Medulla oblongata (tissue), 1 donor: Measurements from ENCODE around the gene LRPPRC.

Experiments used
- DNase-seq: peaks from one replicate; pipeline ENCODE4 v3.0.0-alpha.2; 2015; ENCODE audit errors: extremely low spot score

The LRPPRC gene

DNA sequence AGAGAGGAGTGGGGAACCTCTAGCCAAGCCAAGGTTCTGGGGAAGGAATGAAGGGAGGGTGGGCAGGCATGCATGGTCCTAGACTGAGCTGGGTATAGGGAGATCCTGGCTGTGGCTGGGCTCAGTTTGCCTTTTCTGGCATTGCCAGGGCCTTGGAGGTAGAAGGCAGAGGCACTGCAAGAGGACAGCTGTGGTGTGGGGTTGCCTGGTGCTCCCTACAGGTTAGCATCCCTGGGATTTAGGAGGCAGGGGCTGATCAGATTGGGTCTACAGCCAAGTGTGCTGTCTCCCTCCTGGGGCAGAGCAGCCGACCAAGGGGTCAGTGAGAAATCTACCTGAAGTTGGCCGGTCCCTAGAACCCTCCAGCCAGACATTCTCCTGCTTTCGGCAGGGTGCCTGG, 141.1 kb downstream of the LRPPRC start:
- no peak for DNase-seq

DNA sequence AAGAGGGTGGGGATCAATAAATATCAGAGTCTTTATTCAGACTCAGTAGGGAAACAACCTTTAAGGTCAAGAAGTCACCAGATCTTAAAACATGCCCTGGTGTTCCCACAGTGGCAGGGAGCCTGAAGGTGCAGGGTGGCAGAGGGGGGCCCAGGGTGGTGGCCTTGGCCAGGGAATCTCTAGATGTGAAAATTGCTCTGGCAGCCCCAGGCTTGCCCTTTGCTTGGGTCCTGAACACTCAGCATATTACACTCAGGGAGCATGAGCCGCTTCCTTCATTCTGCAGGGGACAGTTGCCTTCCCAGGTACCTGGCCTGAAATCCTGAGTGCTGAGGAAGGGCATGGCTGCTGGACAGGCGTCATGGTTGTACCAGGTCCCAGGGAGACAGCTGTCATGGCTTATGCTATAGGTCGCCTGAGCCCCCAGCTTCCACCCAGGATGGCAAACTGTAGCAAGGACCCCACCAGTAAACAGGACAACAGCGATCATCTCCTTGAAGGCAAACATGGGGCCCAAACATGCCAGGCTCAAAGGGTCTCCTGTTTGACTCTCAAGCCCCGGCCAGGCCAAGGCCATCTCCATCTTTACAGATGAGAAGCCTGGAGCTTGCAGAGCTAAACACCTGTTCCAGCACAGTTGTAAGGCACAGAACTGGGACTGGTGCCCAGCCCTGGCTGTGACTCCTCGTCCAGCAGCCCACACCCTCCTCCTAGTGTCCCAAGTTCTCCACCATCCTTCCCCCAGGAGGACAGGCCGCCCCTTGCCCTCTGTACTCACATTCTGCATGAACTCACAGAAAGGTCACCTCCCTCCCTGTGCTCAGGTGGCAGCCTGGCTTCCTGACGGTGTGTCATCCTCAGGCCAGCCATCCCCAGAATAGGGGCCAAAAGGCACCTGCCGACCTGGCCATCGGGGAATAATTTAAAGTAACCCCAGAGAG, 142.4 kb downstream of the LRPPRC start:
- DNase-seq, result no peak

DNA sequence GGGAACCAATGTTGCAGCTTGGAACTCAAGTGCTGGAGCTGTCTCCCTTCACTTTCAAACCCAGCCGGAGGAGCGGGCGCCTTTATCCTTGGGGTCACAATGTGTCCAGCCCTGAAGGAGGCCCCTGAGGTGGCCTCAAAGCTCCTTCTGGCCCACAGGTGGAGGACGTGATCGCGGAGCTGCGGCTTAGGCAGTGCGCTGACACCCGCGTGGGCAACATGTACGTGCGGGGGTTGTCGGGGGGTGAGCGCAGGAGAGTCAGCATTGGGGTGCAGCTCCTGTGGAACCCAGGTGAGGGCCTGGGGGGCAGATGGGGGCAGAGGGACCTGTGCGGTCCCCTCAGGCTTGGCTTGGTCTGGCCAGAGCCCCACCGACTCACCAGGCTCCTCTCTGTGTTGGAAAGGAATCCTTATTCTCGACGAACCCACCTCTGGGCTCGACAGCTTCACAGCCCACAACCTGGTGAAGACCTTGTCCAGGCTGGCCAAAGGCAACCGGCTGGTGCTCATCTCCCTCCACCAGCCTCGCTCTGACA, 143.5 kb downstream of the LRPPRC start:
- no peak for DNase-seq

DNA sequence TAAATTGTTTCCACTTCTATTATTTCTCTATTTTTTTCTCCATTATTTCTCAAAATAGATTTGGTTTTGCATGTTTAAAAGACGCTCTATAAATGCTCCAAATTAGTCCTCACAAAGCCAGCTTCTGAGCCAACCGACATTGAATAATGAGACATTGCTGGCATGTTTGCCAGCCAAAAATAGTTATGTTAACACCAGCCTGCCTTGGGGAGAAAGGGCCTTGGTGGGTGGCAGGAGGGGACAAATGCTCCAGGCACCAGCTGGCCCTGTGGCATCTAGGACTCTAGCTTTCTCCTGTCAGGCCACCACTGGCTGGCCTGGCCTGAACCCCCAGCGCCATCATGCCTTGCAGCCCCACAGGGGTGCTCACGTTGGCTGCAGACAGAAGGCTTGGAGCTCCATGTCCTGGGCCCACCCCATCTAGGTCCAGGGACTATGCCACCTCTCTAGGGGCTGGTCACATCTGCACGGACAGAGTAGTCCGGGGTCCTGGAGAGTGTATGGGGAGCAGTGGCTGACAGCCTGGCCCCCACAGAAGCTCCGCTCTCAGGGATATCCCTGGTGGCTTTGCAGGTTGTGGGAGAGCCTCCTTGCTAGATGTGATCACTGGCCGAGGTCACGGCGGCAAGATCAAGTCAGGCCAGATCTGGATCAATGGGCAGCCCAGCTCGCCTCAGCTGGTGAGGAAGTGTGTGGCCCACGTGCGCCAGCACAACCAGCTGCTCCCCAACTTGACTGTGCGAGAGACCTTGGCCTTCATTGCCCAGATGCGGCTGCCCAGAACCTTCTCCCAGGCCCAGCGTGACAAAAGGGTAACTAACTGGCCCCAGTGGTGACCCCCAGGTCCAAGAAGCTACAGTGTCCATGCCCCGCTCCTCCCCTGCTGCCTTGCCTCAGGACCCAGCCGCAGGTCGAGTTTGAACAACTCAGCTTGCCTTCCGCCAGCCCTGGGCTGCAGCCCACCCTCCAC, 144.5 kb downstream of the LRPPRC start:
- no peak for DNase-seq

DNA sequence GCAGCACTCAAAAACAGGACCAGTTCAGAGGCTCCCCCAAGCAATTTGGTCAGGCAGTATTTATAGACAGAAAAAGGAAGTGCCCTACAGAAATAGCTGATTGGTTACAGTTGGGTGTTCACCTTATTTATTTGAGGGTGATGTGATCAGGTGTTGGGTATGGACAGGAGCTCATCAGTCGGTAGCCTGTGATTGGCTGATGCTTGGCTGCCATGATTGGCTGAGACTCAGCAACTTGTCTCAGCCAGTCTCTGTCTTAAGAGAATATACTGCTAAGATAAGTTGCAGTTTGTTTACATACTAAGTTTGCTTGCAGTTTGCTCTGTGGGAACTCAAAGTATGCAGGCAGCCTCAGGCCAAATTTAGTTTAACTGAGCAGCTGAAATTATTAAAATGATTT, 147.6 kb downstream of the LRPPRC start:
- DNase-seq, result no peak

DNA sequence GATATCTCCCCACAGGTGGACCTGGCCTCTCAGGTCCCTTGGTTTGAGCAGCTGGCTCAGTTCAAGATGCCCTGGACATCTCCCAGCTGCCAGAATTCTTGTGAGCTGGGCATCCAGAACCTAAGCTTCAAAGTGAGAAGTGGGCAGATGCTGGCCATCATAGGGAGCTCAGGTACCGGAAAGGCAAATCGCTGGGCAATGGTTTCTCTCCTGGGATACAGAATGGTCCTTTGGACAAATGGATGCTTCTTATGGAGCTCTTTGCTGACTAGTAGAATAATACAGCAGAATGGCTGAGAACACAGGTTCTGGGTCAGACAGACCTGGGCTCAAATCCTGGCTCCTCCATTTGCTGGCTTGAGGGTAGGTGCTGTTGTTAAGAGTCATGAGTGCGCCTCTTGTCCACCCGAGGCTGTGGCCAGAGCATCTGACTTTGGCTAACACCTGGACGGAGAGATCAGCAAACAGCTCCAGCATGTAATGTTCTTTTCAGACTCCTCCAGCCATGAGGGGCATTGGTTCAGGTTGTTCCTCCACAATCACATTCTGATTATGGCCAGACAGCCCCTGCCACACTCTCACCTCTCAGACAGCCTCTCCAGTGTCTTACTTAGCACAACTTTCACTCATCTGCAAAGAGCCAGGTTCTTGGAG, 149.5 kb downstream of the LRPPRC start:
- no peak for DNase-seq

DNA sequence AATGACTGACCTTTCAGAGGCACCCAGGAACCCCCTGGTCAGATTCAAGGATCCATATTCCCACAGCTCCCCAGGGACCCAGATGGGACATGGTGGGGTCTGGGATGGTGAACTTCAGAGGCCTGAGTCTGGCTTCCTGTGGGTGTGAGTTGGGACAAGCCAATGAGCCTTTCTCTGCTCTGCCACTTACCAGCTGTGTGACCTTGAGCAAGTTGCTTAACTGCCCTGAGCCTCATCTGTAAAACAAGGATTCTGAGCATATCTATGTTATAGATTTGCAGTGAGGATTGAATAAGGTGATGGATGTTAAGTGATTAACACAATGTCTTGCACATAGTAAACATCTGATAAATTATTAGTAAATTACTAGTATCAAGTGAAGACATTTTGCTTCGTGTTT, 150.6 kb downstream of the LRPPRC start:
- DNase-seq, result no peak

DNA sequence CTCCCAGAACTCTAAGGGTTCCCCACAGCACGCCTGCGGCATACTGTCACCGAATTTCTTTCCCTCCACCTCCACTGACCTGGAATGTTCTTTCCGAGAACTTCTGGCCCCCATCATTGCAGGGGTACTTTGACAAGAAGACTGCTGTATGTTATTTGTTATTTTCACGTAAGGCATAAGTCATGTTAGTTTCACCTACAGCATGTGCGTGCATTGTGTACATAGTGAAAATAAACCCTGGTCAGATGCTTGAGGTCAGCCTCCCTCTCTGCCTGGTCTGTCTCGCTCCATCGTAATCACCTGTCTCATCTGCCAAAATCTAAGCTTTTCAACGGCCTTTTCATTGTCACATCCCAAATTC, 152.9 kb downstream of the LRPPRC start:
- DNase-seq, result no peak

DNA sequence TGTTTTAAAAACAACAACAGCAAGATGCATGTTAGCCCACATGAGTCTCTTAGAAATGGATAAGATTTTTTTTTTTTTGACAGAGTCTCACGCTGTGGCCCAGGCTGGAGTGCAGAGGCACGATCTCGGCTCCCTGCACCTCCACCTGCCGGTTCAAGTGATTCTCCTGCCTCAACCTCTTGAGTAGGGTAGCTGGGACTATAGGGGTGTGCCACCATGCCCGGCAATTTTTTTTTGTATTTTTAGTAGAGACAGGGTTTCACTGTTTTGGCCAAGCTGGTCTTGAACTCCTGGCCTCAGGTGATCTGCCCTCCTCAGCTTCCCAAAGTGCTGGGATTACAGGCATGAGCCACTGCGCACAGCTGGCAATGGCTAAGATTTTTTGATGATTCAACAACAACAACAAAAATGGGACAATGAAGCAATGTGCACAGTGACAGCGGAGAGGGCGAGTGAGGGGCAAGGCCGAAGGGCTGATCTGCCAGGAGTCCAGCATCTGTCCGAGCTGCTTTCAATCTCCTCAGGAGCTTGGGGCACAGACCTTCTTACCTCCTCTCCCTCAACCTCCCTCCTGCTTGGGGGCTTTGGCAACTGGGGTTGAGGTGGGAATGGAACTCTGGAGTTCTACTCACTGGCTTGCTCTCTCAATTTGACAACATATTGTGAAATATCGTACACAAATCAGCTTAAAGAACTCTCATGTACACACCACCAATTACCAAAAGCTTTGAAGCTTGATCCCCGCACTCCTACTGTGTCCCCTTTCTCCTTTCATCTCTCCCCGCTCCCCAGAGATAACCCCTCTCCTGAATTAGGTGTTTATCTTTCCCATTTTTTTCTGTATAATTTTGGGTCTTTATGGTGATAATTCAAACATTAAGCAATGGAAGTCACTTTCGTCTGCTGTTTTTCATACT, 153.6 kb downstream of the LRPPRC start:
- DNase-seq, result no peak

DNA sequence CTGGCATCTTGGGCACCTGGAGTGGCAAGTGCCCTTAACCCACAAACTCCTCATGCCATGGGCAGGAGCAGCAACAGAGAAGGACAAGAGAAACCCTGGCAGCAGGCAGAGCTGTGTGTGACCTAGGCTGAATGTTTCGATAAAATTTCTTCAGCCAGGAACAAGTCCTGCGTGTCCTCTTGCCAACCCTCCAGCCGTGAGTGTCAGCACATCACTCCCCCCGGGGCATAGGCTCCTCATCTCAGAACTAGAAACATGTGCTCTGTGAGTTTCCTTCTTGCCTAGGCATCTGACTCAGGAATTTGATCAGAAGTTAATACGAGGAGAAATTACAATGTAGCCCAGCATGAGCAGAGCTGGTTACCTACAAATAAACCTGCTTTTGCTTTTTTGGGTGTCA, 154.8 kb downstream of the LRPPRC start:
- DNase-seq, result no peak

DNA sequence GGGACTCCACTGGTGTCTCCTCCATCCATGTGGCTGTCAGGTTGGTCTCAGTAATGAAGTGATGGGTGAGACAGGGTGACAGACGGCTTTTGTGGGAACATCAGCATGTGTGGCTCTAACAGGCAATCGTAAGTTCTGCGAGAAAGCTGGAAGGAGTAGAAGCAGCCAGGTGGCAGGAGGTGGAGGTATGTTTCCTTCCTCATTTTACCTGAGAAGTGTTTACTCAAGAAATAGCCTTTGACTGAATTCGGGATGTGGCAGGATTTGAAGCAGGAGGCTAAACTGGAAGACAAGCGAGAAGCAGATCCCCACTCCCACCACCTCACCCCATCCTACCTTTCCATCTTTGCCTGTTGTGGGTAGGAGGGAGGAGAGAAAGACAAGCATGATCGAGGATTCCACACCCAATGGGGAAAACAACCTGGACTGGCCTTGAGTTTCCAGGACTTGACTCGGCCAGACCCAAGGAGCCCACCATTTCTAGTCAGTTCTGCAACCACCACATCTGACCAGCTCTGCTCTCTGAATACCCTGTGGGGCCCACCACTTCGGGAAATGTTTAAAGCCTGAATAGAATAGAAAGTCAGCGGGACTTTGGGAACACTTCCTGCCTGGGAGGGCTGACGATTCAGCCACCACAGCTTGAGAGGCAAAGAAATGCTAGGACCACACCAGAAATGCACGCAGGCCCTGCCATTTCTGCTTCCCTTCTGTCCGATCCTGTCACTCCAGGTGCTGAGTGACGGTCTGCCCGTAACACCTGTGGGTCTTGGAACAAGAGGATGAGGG, 155.8 kb downstream of the LRPPRC start:
- DNase-seq, result no peak

DNA sequence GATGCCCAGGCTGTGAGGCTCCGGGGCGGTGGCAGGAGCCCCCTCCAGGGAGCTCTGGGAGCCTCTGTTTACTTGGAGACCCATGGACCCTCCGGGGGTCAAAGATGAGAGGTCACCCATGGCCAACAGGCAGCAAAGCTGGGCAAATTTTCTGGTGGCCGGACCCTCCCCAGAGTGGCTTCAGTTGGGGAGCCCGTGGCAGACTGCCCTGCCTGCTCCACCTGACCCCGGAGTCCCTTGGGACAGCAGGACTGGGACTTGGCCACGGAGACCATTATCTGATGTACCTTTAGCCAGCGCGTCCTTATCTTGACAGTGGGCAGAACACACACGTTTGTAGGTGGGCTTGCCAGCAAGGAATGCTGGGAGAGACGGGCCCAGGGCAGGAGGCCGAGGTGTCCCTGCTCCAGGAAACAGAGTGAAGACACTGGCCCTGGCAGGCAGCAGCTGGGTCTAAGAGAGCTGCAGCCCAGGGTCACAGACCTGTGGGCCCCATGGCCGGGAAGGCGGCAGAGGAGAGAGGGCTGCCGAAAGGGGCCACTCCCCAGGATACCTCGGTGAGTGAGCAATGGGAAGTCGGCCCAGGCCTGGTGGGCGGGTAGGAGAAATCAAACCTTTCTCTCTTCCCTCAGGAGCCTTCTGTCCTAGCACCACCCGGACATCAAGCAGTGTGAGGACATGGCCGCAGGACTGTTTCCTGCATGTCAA, 157.1 kb downstream of the LRPPRC start, which contains the start of the genes ABCG5 and ABCG8:
ABCG5 (minus strand) TSS at position 280 of the 708 bp plus-strand sequence; CDS start at position 120, 160 bp downstream.
ABCG8 (plus strand) TSS at position 412 of the 708 bp plus-strand sequence; CDS start at position 495, 83 bp downstream.
- no peak for DNase-seq

DNA sequence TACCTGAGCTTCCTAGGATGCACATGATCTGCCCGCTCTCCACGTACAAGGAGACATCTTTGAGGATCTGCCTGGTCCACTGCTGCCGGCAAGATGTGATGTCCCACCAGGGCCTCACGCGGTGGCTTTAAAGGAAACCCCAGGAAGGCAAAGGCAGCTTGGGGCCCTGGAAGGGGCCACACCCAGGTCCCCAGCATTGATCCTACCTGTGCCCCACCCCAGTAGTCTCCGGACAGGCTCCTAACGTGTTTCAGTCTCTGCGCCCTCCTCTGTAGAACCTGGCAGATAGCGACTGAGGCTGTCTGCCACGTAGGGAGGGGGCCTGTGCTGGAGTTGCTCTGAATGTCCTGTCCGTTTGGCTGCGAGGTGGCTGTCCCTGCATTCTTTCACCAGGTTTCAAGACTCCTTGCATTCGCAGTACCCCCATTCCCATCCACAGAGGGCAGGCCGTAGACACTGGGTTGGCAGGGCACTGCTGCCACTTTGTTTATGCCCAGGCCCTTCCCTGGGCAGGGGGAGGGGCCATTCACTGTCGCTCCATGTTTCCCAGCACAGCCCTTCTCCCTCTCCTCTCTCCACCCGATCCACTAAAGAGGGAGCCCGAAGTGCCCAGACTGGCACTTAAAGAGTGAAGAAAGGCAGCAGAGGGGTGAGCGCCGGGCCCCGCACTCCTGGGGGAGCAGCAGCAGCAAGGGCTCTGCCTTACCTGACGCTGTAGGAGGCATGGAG, 157.8 kb downstream of the LRPPRC start:
- DNase-seq, result no peak

DNA sequence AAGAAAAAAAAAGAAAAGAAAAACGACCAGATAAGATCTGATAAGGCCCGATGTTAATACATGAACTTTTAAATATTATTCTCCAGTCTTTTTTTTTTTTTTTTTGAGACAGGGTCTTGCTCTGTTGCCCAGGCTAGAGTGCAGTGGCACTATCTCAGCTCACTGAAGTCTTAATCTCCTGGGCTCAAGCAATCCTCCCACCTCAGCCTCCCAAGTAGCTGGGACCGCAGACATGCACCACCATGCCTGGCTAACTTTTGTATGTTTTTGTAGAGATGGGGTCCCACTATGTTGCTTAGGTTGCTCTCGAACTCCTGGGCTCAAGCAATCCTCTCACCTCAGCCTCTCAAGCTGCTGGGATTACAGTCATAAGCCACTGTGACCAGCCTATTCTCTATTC, 158.8 kb downstream of the LRPPRC start:
- no peak for DNase-seq
